ENCODE data around the gene NR2F6.

NR2F6 gene

DNA sequence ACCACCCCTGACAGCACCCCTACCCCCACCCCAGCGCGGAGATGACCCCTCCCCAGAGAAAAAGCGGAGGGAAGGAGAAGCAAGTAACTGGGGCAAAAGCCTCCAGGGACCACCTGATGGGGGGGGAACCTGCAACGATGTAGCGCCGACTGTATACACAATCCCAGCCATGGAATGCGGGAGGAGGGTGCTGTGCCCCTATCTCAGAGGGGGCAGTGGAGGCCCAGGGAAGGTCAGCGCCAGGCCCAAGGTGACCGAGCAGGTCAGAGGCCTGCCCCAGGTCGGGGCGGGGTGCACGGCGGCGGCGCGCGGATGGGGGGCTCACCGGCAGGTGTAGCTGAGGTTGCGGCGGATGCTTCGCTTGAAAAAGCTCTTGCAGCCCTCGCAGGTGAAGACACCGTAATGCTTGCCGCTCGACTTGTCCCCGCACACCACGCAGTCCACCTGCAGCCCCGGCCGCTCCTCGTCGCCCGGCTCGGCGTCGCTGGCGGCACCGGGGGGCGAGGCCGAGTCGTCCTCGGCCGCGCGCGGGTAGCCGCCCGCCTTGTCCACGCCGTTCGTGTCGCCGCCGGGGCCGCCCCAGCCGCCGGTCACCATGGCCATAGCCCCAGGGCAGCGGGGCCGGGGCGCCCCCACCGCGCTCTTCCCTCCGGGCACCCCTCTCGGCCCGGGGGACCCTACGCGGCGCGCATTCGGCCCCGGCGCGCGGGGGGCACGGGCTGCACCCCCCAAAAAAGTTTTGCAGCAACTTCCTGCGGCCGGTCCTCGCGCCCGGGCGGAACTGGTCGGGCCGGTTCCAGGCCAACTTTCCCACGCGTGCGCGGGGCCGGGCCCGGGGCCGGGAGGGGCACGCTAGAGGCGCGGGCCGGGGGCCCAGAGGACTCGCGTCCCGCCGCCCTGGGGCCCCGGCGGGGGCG is 843 bp downstream of the NR2F6 start:
- peak overlapping the region; percentile 82; the same call in 1 of the 2 replicates for H3K27ac ChIP-seq (ENCODE audit: extremely low read depth, low read depth, low read length)
- POLR2A ChIA-PET: interaction anchor here (1.0 to 6.8 kb wide), 5 partner anchors 10 to 30 kb away, joined by 3 to 29 read pairs (median 4); partner anchors contain the start of genes BABAM1, OCEL1 and USE1
- H3K36me3 ChIP-seq (ENCODE audit: control insufficient read depth in 2 of 2, insufficient read depth in 1 of 2, low read length in 2 of 2): peaks cover 0 to 15% of the 10 kb centered on the region in 2 experiments; a peak in 1 of 3 replicates
- peak overlapping the region; percentile 76 for H3K4me3 ChIP-seq (ENCODE audit: low read depth, low read length)
- CTCF ChIA-PET: no interaction called here
- no peaks in the 10 kb centered on the region for H3K9me3 ChIP-seq (ENCODE audit: control insufficient read depth, insufficient read depth, low read depth, low read length)
- peaks cover 10% of the 10 kb centered on the region for H3K4me1 ChIP-seq (ENCODE audit: control insufficient read depth, insufficient read depth, low read length)
- TF ChIP-seq ZNF24 (tag by site-specific recombination; IDR thresholded peaks at IDR 0.05): 0 out of 2 replicates have a peak, but pooled peaks have one; percentile 30
- TF ChIP-seq, protein P1, sequence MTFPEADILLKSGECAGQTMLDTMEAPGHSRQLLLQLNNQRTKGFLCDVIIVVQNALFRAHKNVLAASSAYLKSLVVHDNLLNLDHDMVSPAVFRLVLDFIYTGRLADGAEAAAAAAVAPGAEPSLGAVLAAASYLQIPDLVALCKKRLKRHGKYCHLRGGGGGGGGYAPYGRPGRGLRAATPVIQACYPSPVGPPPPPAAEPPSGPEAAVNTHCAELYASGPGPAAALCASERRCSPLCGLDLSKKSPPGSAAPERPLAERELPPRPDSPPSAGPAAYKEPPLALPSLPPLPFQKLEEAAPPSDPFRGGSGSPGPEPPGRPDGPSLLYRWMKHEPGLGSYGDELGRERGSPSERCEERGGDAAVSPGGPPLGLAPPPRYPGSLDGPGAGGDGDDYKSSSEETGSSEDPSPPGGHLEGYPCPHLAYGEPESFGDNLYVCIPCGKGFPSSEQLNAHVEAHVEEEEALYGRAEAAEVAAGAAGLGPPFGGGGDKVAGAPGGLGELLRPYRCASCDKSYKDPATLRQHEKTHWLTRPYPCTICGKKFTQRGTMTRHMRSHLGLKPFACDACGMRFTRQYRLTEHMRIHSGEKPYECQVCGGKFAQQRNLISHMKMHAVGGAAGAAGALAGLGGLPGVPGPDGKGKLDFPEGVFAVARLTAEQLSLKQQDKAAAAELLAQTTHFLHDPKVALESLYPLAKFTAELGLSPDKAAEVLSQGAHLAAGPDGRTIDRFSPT (tag by site-specific recombination; IDR thresholded peaks at IDR 0.05): 0 out of 2 replicates have a peak, but pooled peaks have one; percentile 9
- no peak for TF ChIP-seq KLF16 (tag by site-specific recombination; IDR thresholded peaks at IDR 0.05)
- TF ChIP-seq ZSCAN30 (tag by site-specific recombination; IDR thresholded peaks at IDR 0.05): 0 out of 2 replicates have a peak, but pooled peaks have one; percentile 28
- peak; percentile 81 for TF ChIP-seq ZBTB7A (tag by site-specific recombination; IDR thresholded peaks at IDR 0.05; ENCODE audit: low read depth)
- TF ChIP-seq, protein P2, sequence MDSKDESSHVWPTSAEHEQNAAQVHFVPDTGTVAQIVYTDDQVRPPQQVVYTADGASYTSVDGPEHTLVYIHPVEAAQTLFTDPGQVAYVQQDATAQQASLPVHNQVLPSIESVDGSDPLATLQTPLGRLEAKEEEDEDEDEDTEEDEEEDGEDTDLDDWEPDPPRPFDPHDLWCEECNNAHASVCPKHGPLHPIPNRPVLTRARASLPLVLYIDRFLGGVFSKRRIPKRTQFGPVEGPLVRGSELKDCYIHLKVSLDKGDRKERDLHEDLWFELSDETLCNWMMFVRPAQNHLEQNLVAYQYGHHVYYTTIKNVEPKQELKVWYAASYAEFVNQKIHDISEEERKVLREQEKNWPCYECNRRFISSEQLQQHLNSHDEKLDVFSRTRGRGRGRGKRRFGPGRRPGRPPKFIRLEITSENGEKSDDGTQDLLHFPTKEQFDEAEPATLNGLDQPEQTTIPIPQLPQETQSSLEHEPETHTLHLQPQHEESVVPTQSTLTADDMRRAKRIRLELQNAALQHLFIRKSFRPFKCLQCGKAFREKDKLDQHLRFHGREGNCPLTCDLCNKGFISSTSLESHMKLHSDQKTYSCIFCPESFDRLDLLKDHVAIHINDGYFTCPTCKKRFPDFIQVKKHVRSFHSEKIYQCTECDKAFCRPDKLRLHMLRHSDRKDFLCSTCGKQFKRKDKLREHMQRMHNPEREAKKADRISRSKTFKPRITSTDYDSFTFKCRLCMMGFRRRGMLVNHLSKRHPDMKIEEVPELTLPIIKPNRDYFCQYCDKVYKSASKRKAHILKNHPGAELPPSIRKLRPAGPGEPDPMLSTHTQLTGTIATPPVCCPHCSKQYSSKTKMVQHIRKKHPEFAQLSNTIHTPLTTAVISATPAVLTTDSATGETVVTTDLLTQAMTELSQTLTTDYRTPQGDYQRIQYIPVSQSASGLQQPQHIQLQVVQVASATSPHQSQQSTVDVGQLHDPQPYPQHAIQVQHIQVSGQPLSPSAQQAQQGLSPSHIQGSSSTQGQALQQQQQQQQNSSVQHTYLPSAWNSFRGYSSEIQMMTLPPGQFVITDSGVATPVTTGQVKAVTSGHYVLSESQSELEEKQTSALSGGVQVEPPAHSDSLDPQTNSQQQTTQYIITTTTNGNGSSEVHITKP (tag by site-specific recombination; IDR thresholded peaks at IDR 0.05): no peak
- no peak for TF ChIP-seq ZNF274 (IDR thresholded peaks at IDR 0.05; ENCODE audit: low read length)
- no peak for TF ChIP-seq ZNF274 (tag by site-specific recombination; IDR thresholded peaks at IDR 0.05; ENCODE audit: borderline replicate concordance)
- 0 out of 2 replicates have a peak, but pooled peaks have one; percentile 19 for TF ChIP-seq ZNF76 (tag by site-specific recombination; IDR thresholded peaks at IDR 0.05; ENCODE audit: borderline replicate concordance, low read depth)
- TF ChIP-seq, protein P3, sequence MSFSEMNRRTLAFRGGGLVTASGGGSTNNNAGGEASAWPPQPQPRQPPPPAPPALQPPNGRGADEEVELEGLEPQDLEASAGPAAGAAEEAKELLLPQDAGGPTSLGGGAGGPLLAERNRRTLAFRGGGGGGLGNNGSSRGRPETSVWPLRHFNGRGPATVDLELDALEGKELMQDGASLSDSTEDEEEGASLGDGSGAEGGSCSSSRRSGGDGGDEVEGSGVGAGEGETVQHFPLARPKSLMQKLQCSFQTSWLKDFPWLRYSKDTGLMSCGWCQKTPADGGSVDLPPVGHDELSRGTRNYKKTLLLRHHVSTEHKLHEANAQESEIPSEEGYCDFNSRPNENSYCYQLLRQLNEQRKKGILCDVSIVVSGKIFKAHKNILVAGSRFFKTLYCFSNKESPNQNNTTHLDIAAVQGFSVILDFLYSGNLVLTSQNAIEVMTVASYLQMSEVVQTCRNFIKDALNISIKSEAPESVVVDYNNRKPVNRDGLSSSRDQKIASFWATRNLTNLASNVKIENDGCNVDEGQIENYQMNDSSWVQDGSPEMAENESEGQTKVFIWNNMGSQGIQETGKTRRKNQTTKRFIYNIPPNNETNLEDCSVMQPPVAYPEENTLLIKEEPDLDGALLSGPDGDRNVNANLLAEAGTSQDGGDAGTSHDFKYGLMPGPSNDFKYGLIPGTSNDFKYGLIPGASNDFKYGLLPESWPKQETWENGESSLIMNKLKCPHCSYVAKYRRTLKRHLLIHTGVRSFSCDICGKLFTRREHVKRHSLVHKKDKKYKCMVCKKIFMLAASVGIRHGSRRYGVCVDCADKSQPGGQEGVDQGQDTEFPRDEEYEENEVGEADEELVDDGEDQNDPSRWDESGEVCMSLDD (tag by site-specific recombination; IDR thresholded peaks at IDR 0.05): peak; percentile 75
- no peak for TF ChIP-seq ZNF571 (tag by site-specific recombination; IDR thresholded peaks at IDR 0.05)
- TF ChIP-seq, protein P4, sequence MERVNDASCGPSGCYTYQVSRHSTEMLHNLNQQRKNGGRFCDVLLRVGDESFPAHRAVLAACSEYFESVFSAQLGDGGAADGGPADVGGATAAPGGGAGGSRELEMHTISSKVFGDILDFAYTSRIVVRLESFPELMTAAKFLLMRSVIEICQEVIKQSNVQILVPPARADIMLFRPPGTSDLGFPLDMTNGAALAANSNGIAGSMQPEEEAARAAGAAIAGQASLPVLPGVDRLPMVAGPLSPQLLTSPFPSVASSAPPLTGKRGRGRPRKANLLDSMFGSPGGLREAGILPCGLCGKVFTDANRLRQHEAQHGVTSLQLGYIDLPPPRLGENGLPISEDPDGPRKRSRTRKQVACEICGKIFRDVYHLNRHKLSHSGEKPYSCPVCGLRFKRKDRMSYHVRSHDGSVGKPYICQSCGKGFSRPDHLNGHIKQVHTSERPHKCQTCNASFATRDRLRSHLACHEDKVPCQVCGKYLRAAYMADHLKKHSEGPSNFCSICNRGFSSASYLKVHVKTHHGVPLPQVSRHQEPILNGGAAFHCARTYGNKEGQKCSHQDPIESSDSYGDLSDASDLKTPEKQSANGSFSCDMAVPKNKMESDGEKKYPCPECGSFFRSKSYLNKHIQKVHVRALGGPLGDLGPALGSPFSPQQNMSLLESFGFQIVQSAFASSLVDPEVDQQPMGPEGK (tag by site-specific recombination; IDR thresholded peaks at IDR 0.05): peak; percentile 73
- peak; percentile 72; the same call in 1 of the 2 replicates for TF ChIP-seq BCL11B (tag by site-specific recombination; IDR thresholded peaks at IDR 0.05; ENCODE audit: low read depth)
- no peak for TF ChIP-seq ZNF19 (tag by site-specific recombination; IDR thresholded peaks at IDR 0.05; ENCODE audit: low read depth)
- TF ChIP-seq ZBTB48 (tag by site-specific recombination; IDR thresholded peaks at IDR 0.05): peak; percentile 26; the same call in 1 of the 2 replicates
- no peak for TF ChIP-seq ZNF37A (tag by site-specific recombination; IDR thresholded peaks at IDR 0.05)
- TF ChIP-seq ZNF792 (tag by site-specific recombination; IDR thresholded peaks at IDR 0.05): peak; percentile 100
- no peak for TF ChIP-seq ZNF48 (tag by site-specific recombination; IDR thresholded peaks at IDR 0.05)
- TF ChIP-seq GLIS2 (tag by site-specific recombination; IDR thresholded peaks at IDR 0.05): 0 out of 2 replicates have a peak, but pooled peaks have one; percentile 8
- TF ChIP-seq, protein P5, sequence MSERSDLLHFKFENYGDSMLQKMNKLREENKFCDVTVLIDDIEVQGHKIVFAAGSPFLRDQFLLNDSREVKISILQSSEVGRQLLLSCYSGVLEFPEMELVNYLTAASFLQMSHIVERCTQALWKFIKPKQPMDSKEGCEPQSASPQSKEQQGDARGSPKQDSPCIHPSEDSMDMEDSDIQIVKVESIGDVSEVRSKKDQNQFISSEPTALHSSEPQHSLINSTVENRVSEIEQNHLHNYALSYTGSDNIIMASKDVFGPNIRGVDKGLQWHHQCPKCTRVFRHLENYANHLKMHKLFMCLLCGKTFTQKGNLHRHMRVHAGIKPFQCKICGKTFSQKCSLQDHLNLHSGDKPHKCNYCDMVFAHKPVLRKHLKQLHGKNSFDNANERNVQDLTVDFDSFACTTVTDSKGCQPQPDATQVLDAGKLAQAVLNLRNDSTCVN (tag by site-specific recombination; optimal IDR thresholded peaks at IDR 0.05): peak; percentile 71
- 0 out of 2 replicates have a peak, but pooled peaks have one; percentile 12 for TF ChIP-seq ZNF394 (tag by site-specific recombination; IDR thresholded peaks at IDR 0.05; ENCODE audit: borderline replicate concordance)
- TF ChIP-seq ZXDB (tag by site-specific recombination; IDR thresholded peaks at IDR 0.05): peak; percentile 38; the same call in 1 of the 2 replicates

Data from HEK293 (cell line).